ENCODE data around the gene CSK. TPM values are rescaled to one million over a fixed set of nuclear protein-coding genes. Genes with fewer than 3 reads are reported as not detected.

CSK gene
- total RNA-seq, 4 donors from 2014 or later: 8.4 to 23.1 (median 18.2) TPM

- no peaks in the 10 kb centered on the region for H3K36me3 ChIP-seq
- H3K4me1 ChIP-seq: peaks cover 0 to 7% (median 0%) of the 10 kb centered on the region in 3 donors
- 8% methylated on average over 15 of the region's 21 CpGs; no CpG with 5 or more reads in 1 of the 2 donors for WGBS, 2 donors (ENCODE audit: low coverage in 1 of 2)
- no peak overlapping the region for H3K4me3 ChIP-seq
- ATAC-seq: no peak
- H3K27ac ChIP-seq: no peak overlapping the region
- TF ChIP-seq EP300 (IDR thresholded peaks at IDR 0.05) (no peak), POLR2AphosphoS5 (IDR thresholded peaks at IDR 0.05) (no peak), POLR2A (IDR thresholded peaks at IDR 0.05) (no peak), CTCF (IDR thresholded peaks at IDR 0.05) (no peak)
- H3K9me3 ChIP-seq: no peaks in the 10 kb centered on the region
- H3K27me3 ChIP-seq: peaks cover 55% of the 10 kb centered on the region
Observed at GRCh38 chr15:74826921-74827320, 45.0 kb downstream of the CSK start.

GRCh38 chr15:74827614-74828013 is 45.7 kb downstream of the CSK start:
- Histone ChIP-seq H3K27ac (no peak overlapping the region), H3K4me1 (peaks cover 0 to 7% (median 0%) of the 10 kb centered on the region in 3 donors), H3K36me3 (no peaks in the 10 kb centered on the region), H3K4me3 (no peak overlapping the region), H3K9me3 (no peaks in the 10 kb centered on the region), H3K27me3 (peaks cover 55% of the 10 kb centered on the region)
- TF ChIP-seq CTCF (IDR thresholded peaks at IDR 0.05): no peak
- TF ChIP-seq POLR2A (IDR thresholded peaks at IDR 0.05): no peak
- no peak for TF ChIP-seq EP300 (IDR thresholded peaks at IDR 0.05)
- TF ChIP-seq POLR2AphosphoS5 (IDR thresholded peaks at IDR 0.05): no peak
- no peak for ATAC-seq
- WGBS, 2 donors (ENCODE audit: low coverage in 1 of 2): 17% methylated on average over 1 of the region's 5 CpGs; no CpG with 5 or more reads in 1 of the 2 donors

- Histone ChIP-seq H3K9me3 (no peaks in the 10 kb centered on the region), H3K4me1 (peaks cover 0 to 7% (median 0%) of the 10 kb centered on the region in 3 donors), H3K4me3 (no peak overlapping the region), H3K36me3 (no peaks in the 10 kb centered on the region), H3K27me3 (peaks cover 52% of the 10 kb centered on the region), H3K27ac (no peak overlapping the region)
- 58 to 92% methylated on average over 2 of the region's 6 CpGs for WGBS, 2 donors (ENCODE audit: low coverage in 1 of 2)
- no peak for ATAC-seq
- TF ChIP-seq EP300 (IDR thresholded peaks at IDR 0.05) (no peak), CTCF (IDR thresholded peaks at IDR 0.05) (no peak), POLR2AphosphoS5 (IDR thresholded peaks at IDR 0.05) (no peak), POLR2A (IDR thresholded peaks at IDR 0.05) (no peak)
Observed at GRCh38 chr15:74828835-74829234, 47.0 kb downstream of the CSK start.

GRCh38 chr15:74829486-74829885 is 47.6 kb downstream of the CSK start:
- TF ChIP-seq EP300 (IDR thresholded peaks at IDR 0.05): no peak
- no peak for TF ChIP-seq CTCF (IDR thresholded peaks at IDR 0.05)
- no peaks in the 10 kb centered on the region for H3K9me3 ChIP-seq
- ATAC-seq: no peak
- 35 to 75% methylated on average over 2 to 3 of the region's 3 CpGs for WGBS, 2 donors (ENCODE audit: low coverage in 1 of 2)
- H3K4me1 ChIP-seq: peaks cover 0 to 7% (median 0%) of the 10 kb centered on the region in 3 donors
- no peak overlapping the region for H3K27ac ChIP-seq
- no peaks in the 10 kb centered on the region for H3K36me3 ChIP-seq
- peaks cover 48% of the 10 kb centered on the region for H3K27me3 ChIP-seq
- H3K4me3 ChIP-seq: no peak overlapping the region

GRCh38 chr15:74829991-74830390 is 48.1 kb downstream of the CSK start:
- TF ChIP-seq EP300 (IDR thresholded peaks at IDR 0.05) (no peak), POLR2AphosphoS5 (IDR thresholded peaks at IDR 0.05) (no peak), CTCF (IDR thresholded peaks at IDR 0.05) (no peak), POLR2A (IDR thresholded peaks at IDR 0.05) (no peak)
- Histone ChIP-seq H3K27ac (no peak overlapping the region), H3K4me1 (peaks cover 0 to 7% (median 0%) of the 10 kb centered on the region in 3 donors), H3K9me3 (no peaks in the 10 kb centered on the region), H3K4me3 (no peak overlapping the region), H3K36me3 (no peaks in the 10 kb centered on the region), H3K27me3 (peaks cover 48% of the 10 kb centered on the region)
- 23 to 57% methylated on average over 2 to 4 of the region's 6 CpGs for WGBS, 2 donors (ENCODE audit: low coverage in 1 of 2)
- no peak for ATAC-seq
